Testis (tissue), 3 donors: Measurements from ENCODE around the gene CADPS. TPM values are rescaled to one million over a fixed set of nuclear protein-coding genes. Genes with fewer than 3 reads are reported as not detected.

Source experiments
- DNase-seq: peaks from one replicate; pipeline ENCODE4 v3.0.0-alpha.2; 2019
- H3K27ac ChIP-seq, 2 donors: fragments of 200-600 bp; sonication (generic); one replicate each; pipeline ENCODE4 v1.5.1; 2019
- H3K27me3 ChIP-seq: fragments of 200-600 bp; sonication (generic); one replicate; pipeline ENCODE4 v1.5.1; 2019
- H3K36me3 ChIP-seq: fragments of 200-600 bp; sonication (generic); one replicate; pipeline ENCODE4 v1.5.1; 2017; ENCODE audit warnings: low read depth; ENCODE audit errors: missing control alignments
- H3K4me1 ChIP-seq: fragments of 200-600 bp; sonication (generic); one replicate; pipeline ENCODE4 v1.5.1; 2019
- H3K4me3 ChIP-seq, 2 donors: fragments of 200-600 bp; sonication (generic); one replicate each; pipeline ENCODE4 v1.5.1; 2017 to 2019
- H3K9me3 ChIP-seq: fragments of 200-600 bp; sonication (generic); one replicate; pipeline ENCODE4 v1.5.1; 2017
- CTCF ChIP-seq, 3 experiments: fragments of 450-650 bp in 2 of 3; fragments of 200-600 bp in 1 of 3; sonication (generic) in 1 of 3; IDR thresholded peaks; one replicate each; pipeline ENCODE4 v1.5.1; 2016 to 2019; ENCODE audit warnings: antibody characterized with exemption in 3 of 3, mild to moderate bottlenecking in 2 of 3, moderate library complexity in 1 of 3
- POLR2A ChIP-seq: fragments of 450-650 bp; IDR thresholded peaks from one replicate; pipeline ENCODE4 v1.6.1; 2017; ENCODE audit warnings: antibody characterized with exemption, mild to moderate bottlenecking, moderate library complexity
- WGBS, 2 donors: methylation state at CpG; one replicate each; pipeline ENCODE4 v1.1.5; 2018; 5-methylcytosine and 5-hydroxymethylcytosine counted together
- intact Hi-C: fragments of 100-400 bp; cut with DNase I; formaldehyde crosslinking; loops from one replicate; pipeline ENCODE4 v1.15.1; 2023; ENCODE audit warnings: low total_unique reads
- polyA plus RNA-seq: library from polyadenylated mRNA; stranded (reverse); fragments of 350-450 nt; fragmentation: Illumina TruSeq; extraction: RNeasy Lipid Tissue Mini Kit (QIAGEN cat#74804); gene quantifications from one replicate; pipeline ENCODE4 v1.2.3, GENCODE V29; 2014; ENCODE audit warnings: low read depth, low replicate concordance; ENCODE audit not compliant: insufficient read depth
- total RNA-seq, 2 donors: library from RNA; depleted of rRNA; stranded (reverse); fragments of >200 nt; gene quantifications; one replicate each; pipeline ENCODE4 v1.2.3, GENCODE V29; 2016

Gene CADPS
- total and polyA plus RNA-seq, 3 donors from 2014 or later: 8.6 to 56.4 (median 21.6) TPM

- Histone ChIP-seq H3K4me3 (no peak overlapping the region), H3K36me3 (no peaks in the 10 kb centered on the region), H3K27ac (no peak overlapping the region), H3K9me3 (no peaks in the 10 kb centered on the region), H3K4me1 (no peaks in the 10 kb centered on the region), H3K27me3 (no peaks in the 10 kb centered on the region)
- WGBS, 2 donors: 44 to 46% methylated on average over 4 of the region's 4 CpGs
- no peak for DNase-seq
- TF ChIP-seq CTCF (IDR thresholded peaks at IDR 0.05) (no peak), POLR2A (no peak)
- intact Hi-C loops: no loop called here
These were observed 336.4 kb downstream of the CADPS start for GRCh38 chr3:62538691-62539356.

DNA sequence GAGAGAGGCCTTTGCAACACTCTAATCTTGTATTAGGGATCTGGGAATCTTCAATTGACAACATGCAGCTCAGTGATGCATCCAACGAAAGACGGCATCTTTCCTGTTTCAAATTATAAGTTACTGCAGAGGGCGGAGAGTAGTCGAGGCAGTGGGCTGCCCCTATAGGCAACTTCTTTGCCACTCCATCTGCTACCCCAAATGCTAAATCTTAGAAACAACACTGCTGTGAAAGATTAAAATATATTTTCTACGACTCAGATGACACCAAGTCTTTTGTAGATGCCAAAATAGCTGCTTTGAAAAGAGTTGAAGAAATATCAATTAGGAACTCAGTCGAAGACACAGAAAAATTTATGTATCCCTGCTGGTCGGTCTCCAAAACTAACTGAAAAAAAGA lies 340.9 kb downstream of the CADPS start:
- TF ChIP-seq POLR2A (no peak), CTCF (IDR thresholded peaks at IDR 0.05) (no peak)
- H3K4me3 ChIP-seq: no peak overlapping the region
- H3K4me1 ChIP-seq: no peaks in the 10 kb centered on the region
- WGBS, 2 donors: 78 to 82% methylated on average over 7 of the region's 7 CpGs
- no peaks in the 10 kb centered on the region for H3K9me3 ChIP-seq
- no peaks in the 10 kb centered on the region for H3K36me3 ChIP-seq
- H3K27me3 ChIP-seq: no peaks in the 10 kb centered on the region
- no peak overlapping the region for H3K27ac ChIP-seq
- intact Hi-C loops: no loop called here
- no peak for DNase-seq

DNA sequence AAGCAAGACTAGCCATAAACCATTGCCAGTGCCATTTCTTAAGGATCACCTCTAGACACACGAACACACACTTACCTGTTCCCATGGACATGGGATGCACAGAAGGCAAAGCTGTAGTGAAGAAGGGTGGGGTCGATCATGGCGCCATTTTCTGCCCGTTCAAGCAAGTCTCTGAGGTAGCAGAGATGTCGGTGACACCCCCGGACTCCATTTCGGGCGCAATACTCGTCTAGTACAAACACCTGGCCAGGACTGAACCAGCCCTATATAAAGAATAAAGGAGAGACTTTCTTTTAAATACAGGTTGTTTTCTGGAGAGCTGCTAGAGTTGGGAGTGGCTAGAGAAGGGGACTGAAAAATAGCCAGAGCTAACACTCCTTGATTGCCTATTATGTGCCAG lies 342.4 kb downstream of the CADPS start:
- intact Hi-C loops: no loop called here
- Histone ChIP-seq H3K27ac (no peak overlapping the region), H3K36me3 (no peaks in the 10 kb centered on the region), H3K4me1 (no peaks in the 10 kb centered on the region), H3K27me3 (no peaks in the 10 kb centered on the region), H3K4me3 (no peak overlapping the region), H3K9me3 (no peaks in the 10 kb centered on the region)
- no peak for TF ChIP-seq POLR2A
- no peak for TF ChIP-seq CTCF (IDR thresholded peaks at IDR 0.05)
- DNase-seq: no peak
- WGBS, 2 donors: 63 to 82% methylated on average over 9 of the region's 9 CpGs

GRCh38 chr3:62531981-62532380 lies 343.2 kb downstream of the CADPS start:
- H3K27me3 ChIP-seq: no peaks in the 10 kb centered on the region

More at GRCh38 chr3:62531981-62532380, 343.2 kb downstream of the CADPS start:
- H3K36me3 ChIP-seq: no peaks in the 10 kb centered on the region
- H3K27ac ChIP-seq: no peak overlapping the region
- DNase-seq: no peak
- TF ChIP-seq POLR2A: no peak
- no peak for TF ChIP-seq CTCF (IDR thresholded peaks at IDR 0.05)
- no peak overlapping the region for H3K4me3 ChIP-seq
- intact Hi-C loops: no loop called here
- H3K9me3 ChIP-seq: no peaks in the 10 kb centered on the region
- H3K4me1 ChIP-seq: no peaks in the 10 kb centered on the region
